ENCODE measurements around the gene SCEL.

Gene SCEL

GRCh38 chr13:77521595-77522367, 13.7 kb upstream of the SCEL start:
- no peak for DNase-seq (ENCODE audit: low spot score)

- no peak for DNase-seq (ENCODE audit: low spot score)
Measured at GRCh38 chr13:77522444-77522843, 13.1 kb upstream of the SCEL start.

GRCh38 chr13:77523386-77523785, 12.1 kb upstream of the SCEL start:
- no peak for DNase-seq (ENCODE audit: low spot score)

- DNase-seq (ENCODE audit: low spot score): no peak
Measured at GRCh38 chr13:77523834-77524728, 11.4 kb upstream of the SCEL start.

- no peak for DNase-seq (ENCODE audit: low spot score)
Measured at GRCh38 chr13:77528414-77528813, 7.1 kb upstream of the SCEL start.

GRCh38 chr13:77528834-77529500, 6.5 kb upstream of the SCEL start:
- DNase-seq (ENCODE audit: low spot score): no peak

- DNase-seq (ENCODE audit: low spot score): no peak
Measured at GRCh38 chr13:77529501-77529840, 6.0 kb upstream of the SCEL start.

GRCh38 chr13:77530875-77531274, 4.6 kb upstream of the SCEL start:
- DNase-seq (ENCODE audit: low spot score): no peak

GRCh38 chr13:77532983-77533382, 2.5 kb upstream of the SCEL start:
- no peak for DNase-seq (ENCODE audit: low spot score)

- DNase-seq (ENCODE audit: low spot score): no peak
Measured at GRCh38 chr13:77533875-77534788, 1.4 kb upstream of the SCEL start.

GRCh38 chr13:77536358-77536757, 852 bp downstream of the SCEL start:
- DNase-seq (ENCODE audit: low spot score): no peak

GRCh38 chr13:77537289-77537919, 1.9 kb downstream of the SCEL start:
- no peak for DNase-seq (ENCODE audit: low spot score)

GRCh38 chr13:77543711-77544110, 8.2 kb downstream of the SCEL start:
- DNase-seq (ENCODE audit: low spot score): no peak

GRCh38 chr13:77544355-77544754, 8.8 kb downstream of the SCEL start:
- peak; percentile 54 for DNase-seq (ENCODE audit: low spot score)

GRCh38 chr13:77544758-77545338, 9.3 kb downstream of the SCEL start:
- no peak for DNase-seq (ENCODE audit: low spot score)

- no peak for DNase-seq (ENCODE audit: low spot score)
Measured at GRCh38 chr13:77545626-77546412, 10.3 kb downstream of the SCEL start.

GRCh38 chr13:77548095-77548494, 12.6 kb downstream of the SCEL start:
- DNase-seq (ENCODE audit: low spot score): no peak

- DNase-seq (ENCODE audit: low spot score): no peak
Measured at GRCh38 chr13:77548594-77548993, 13.1 kb downstream of the SCEL start.

- DNase-seq (ENCODE audit: low spot score): no peak
Measured at GRCh38 chr13:77554069-77554468, 18.6 kb downstream of the SCEL start.

GRCh38 chr13:77555246-77555645, 19.7 kb downstream of the SCEL start:
- no peak for DNase-seq (ENCODE audit: low spot score)

Measured in Ammon's horn (tissue), 1 donor.